ACC112 (cell line): ENCODE data around the gene PRKAR2B.

Experiments used
- H2AFZ ChIP-seq: fragments of 200-600 bp; sonication (generic); one replicate; pipeline ENCODE4 v1.6.0; 2017; ENCODE audit warnings: antibody characterized with exemption, low read length; ENCODE audit not compliant: unreplicated experiment
- H3K27ac ChIP-seq: fragments of 200-600 bp; sonication (generic); 2 replicates; pipeline ENCODE4 v1.5.1; 2014; ENCODE audit warnings: low read depth, mild to moderate bottlenecking, antibody characterized with exemption, low read length, moderate library complexity
- H3K27me3 ChIP-seq: fragments of 200-600 bp; sonication (generic); 2 replicates; pipeline ENCODE4 v1.6.1; 2014; ENCODE audit warnings: mild to moderate bottlenecking, antibody characterized with exemption, low read length, moderate library complexity, mixed read lengths; ENCODE audit not compliant: insufficient read depth
- H3K36me3 ChIP-seq: fragments of 200-600 bp; sonication (generic); 2 replicates; pipeline ENCODE4 v1.6.1; 2016; ENCODE audit warnings: mild to moderate bottlenecking, antibody characterized with exemption, low read length, moderate library complexity, mixed read lengths; ENCODE audit not compliant: insufficient read depth
- H3K4me1 ChIP-seq: fragments of 200-600 bp; sonication (generic); one replicate; pipeline ENCODE4 v1.6.1; 2016; ENCODE audit warnings: low read length, mixed read lengths; ENCODE audit not compliant: insufficient read depth, unreplicated experiment, control insufficient read depth
- H3K4me3 ChIP-seq: fragments of 200-600 bp; sonication (generic); 2 replicates; pipeline ENCODE4 v1.5.1; 2014; ENCODE audit warnings: mild to moderate bottlenecking, low read depth, low read length
- H3K79me2 ChIP-seq: fragments of 200-600 bp; sonication (generic); one replicate; pipeline ENCODE4 v1.6.0; 2016; ENCODE audit warnings: low read length; ENCODE audit not compliant: control insufficient read depth, unreplicated experiment, insufficient read depth

Gene PRKAR2B

GRCh38 chr7:107027208-107027607 lies 17.3 kb upstream of the PRKAR2B start:
- H2AFZ ChIP-seq = no peak overlapping the region
- H3K79me2 ChIP-seq = no peaks in the 10 kb centered on the region
- H3K27ac ChIP-seq = no peak overlapping the region
- peaks cover 17% of the 10 kb centered on the region for H3K4me1 ChIP-seq
- no peaks in the 10 kb centered on the region for H3K36me3 ChIP-seq
- H3K4me3 ChIP-seq = no peak overlapping the region
- no peaks in the 10 kb centered on the region for H3K27me3 ChIP-seq

- Histone ChIP-seq H3K36me3 (no peaks in the 10 kb centered on the region), H3K27ac (no peak overlapping the region), H3K27me3 (no peaks in the 10 kb centered on the region), H3K4me3 (no peak overlapping the region), H3K79me2 (no peaks in the 10 kb centered on the region), H3K4me1 (peaks cover 17% of the 10 kb centered on the region), H2AFZ (no peak overlapping the region)
Observed at GRCh38 chr7:107029061-107029763, 15.3 kb upstream of the PRKAR2B start.

- Histone ChIP-seq H3K27ac (no peak overlapping the region), H3K4me3 (no peak overlapping the region), H3K36me3 (no peaks in the 10 kb centered on the region), H3K4me1 (peaks cover 17% of the 10 kb centered on the region), H3K79me2 (no peaks in the 10 kb centered on the region), H2AFZ (no peak overlapping the region), H3K27me3 (no peaks in the 10 kb centered on the region)
Observed at GRCh38 chr7:107029764-107030286, 14.7 kb upstream of the PRKAR2B start.

GRCh38 chr7:107032050-107032449 lies 12.5 kb upstream of the PRKAR2B start:
- Histone ChIP-seq H3K4me3 (no peak overlapping the region), H3K27ac (no peak overlapping the region), H3K79me2 (no peaks in the 10 kb centered on the region), H3K36me3 (no peaks in the 10 kb centered on the region), H3K4me1 (peaks cover 10% of the 10 kb centered on the region), H2AFZ (no peak overlapping the region), H3K27me3 (no peaks in the 10 kb centered on the region)

GRCh38 chr7:107032720-107033438 lies 11.6 kb upstream of the PRKAR2B start:
- Histone ChIP-seq H3K36me3 (no peaks in the 10 kb centered on the region), H3K4me1 (peaks cover 10% of the 10 kb centered on the region), H2AFZ (no peak overlapping the region), H3K4me3 (no peak overlapping the region), H3K27me3 (no peaks in the 10 kb centered on the region), H3K79me2 (no peaks in the 10 kb centered on the region), H3K27ac (no peak overlapping the region)

- H2AFZ ChIP-seq = no peak overlapping the region
- no peaks in the 10 kb centered on the region for H3K79me2 ChIP-seq
- no peak overlapping the region for H3K27ac ChIP-seq
- peaks cover 3% of the 10 kb centered on the region for H3K4me1 ChIP-seq
- H3K27me3 ChIP-seq = no peaks in the 10 kb centered on the region
- H3K4me3 ChIP-seq = no peak overlapping the region
- H3K36me3 ChIP-seq = no peaks in the 10 kb centered on the region
Observed at GRCh38 chr7:107034553-107034952, 10.0 kb upstream of the PRKAR2B start.

GRCh38 chr7:107035446-107035845 lies 9.1 kb upstream of the PRKAR2B start:
- H3K79me2 ChIP-seq = no peaks in the 10 kb centered on the region
- H3K4me3 ChIP-seq = no peak overlapping the region
- no peaks in the 10 kb centered on the region for H3K36me3 ChIP-seq
- H3K4me1 ChIP-seq = peaks cover 3% of the 10 kb centered on the region
- H3K27ac ChIP-seq = no peak overlapping the region
- H2AFZ ChIP-seq = no peak overlapping the region
- no peaks in the 10 kb centered on the region for H3K27me3 ChIP-seq

- no peak overlapping the region for H3K27ac ChIP-seq
- H2AFZ ChIP-seq = no peak overlapping the region
Observed at GRCh38 chr7:107036535-107036934, 8.0 kb upstream of the PRKAR2B start.

GRCh38 chr7:107037717-107038603 lies 6.5 kb upstream of the PRKAR2B start:
- Histone ChIP-seq H3K4me3 (no peak overlapping the region), H3K79me2 (no peaks in the 10 kb centered on the region), H3K27me3 (no peaks in the 10 kb centered on the region), H2AFZ (no peak overlapping the region), H3K4me1 (peaks cover 3% of the 10 kb centered on the region), H3K36me3 (no peaks in the 10 kb centered on the region), H3K27ac (no peak overlapping the region)

More at GRCh38 chr7:107036535-107036934, 8.0 kb upstream of the PRKAR2B start:
- Histone ChIP-seq H3K4me3 (no peak overlapping the region), H3K4me1 (peaks cover 3% of the 10 kb centered on the region), H3K27me3 (no peaks in the 10 kb centered on the region), H3K36me3 (no peaks in the 10 kb centered on the region), H3K79me2 (no peaks in the 10 kb centered on the region)

- Histone ChIP-seq H3K79me2 (no peaks in the 10 kb centered on the region), H3K36me3 (no peaks in the 10 kb centered on the region), H3K27ac (no peak overlapping the region), H3K4me3 (no peak overlapping the region), H3K27me3 (no peaks in the 10 kb centered on the region), H2AFZ (no peak overlapping the region), H3K4me1 (peaks cover 3% of the 10 kb centered on the region)
Observed at GRCh38 chr7:107039199-107039900, 5.2 kb upstream of the PRKAR2B start.
